Sigmoid colon (tissue), 3 donors: ENCODE measurements around the gene SNUPN.

Experiments used
- CTCF ChIP-seq, 4 experiments: fragments of 450-650 bp in 3 of 4; fragments of 200-600 bp in 1 of 4; IDR thresholded peaks; one replicate each; pipeline ENCODE4 v1.5.1; 2016 to 2019; ENCODE audit warnings: antibody characterized with exemption in 4 of 4, mild to moderate bottlenecking in 3 of 4, moderate library complexity in 2 of 4
- POLR2A ChIP-seq, 2 donors: fragments of 450-650 bp; IDR thresholded peaks; one replicate each; pipeline ENCODE4 v1.6.1; 2016; ENCODE audit warnings: antibody characterized with exemption in 2 of 2, mild to moderate bottlenecking in 2 of 2, moderate library complexity in 2 of 2

DNA sequence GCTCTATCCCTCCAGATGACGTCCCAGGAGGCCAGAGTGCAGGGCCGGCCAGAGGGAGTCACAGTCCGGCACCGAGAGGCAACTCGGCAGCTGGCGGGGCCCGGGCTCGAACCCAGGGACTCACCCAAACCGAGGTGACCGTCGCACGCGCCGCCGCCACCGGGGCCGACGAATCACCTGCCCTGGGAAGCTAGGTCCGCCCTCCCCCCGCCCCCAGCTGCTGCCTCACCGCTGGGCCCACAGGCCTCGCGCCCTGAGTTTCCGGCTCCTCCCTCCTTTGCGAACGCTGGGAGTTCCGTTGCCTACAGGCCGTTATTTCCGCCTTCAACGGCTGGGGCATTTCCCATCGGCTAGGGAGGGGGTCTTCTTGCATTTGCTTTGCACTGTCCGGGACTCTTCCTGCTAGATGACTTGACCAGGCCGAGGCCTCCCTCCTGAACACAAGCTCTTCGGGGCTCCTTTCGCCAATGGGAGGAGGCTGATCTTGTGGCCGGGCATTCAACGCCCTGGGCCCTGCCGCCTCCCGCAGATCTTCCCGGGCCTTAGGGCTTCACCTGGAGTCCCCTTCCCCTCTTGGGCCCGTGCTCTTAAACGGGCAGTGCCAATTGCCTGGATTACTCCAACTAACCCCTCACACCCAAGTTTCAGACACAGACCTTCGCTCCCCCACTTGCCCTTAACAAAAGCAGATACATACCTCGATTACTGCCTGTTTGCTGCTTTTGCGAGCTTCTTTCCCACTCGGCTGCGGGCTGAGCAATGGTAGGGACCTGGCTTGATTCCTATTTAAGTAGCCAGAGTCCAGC, at the start of gene SNUPN:
- TF ChIP-seq CTCF (IDR thresholded peaks at IDR 0.05) (no peak), POLR2A (IDR thresholded peaks at IDR 0.05) (peak; percentile 36 to 53)
